IPS-15b (cell line): ENCODE results near the gene ALPL.

Experiments used
- H3K27me3 ChIP-seq: one replicate; pipeline ENCODE4 v1.6.1; 2013; ENCODE audit warnings: low read length; ENCODE audit not compliant: control insufficient read depth, insufficient read depth
- H3K36me3 ChIP-seq: one replicate; pipeline ENCODE4 v1.6.1; 2013; ENCODE audit warnings: low read length; ENCODE audit not compliant: control insufficient read depth, insufficient read depth
- H3K4me1 ChIP-seq: one replicate; pipeline ENCODE4 v1.6.1; 2013; ENCODE audit warnings: mild to moderate bottlenecking, low read length; ENCODE audit not compliant: control insufficient read depth, insufficient read depth
- H3K4me3 ChIP-seq: one replicate; pipeline ENCODE4 v1.5.1; 2013; ENCODE audit warnings: low read depth, low read length
- H3K9ac ChIP-seq: one replicate; pipeline ENCODE4 v1.6.1; 2013; ENCODE audit warnings: low read depth, mild to moderate bottlenecking, low read length
- H3K9me3 ChIP-seq: one replicate; pipeline ENCODE4 v1.6.1; 2013; ENCODE audit warnings: mild to moderate bottlenecking, low read length; ENCODE audit not compliant: control insufficient read depth, insufficient read depth

Gene ALPL

DNA sequence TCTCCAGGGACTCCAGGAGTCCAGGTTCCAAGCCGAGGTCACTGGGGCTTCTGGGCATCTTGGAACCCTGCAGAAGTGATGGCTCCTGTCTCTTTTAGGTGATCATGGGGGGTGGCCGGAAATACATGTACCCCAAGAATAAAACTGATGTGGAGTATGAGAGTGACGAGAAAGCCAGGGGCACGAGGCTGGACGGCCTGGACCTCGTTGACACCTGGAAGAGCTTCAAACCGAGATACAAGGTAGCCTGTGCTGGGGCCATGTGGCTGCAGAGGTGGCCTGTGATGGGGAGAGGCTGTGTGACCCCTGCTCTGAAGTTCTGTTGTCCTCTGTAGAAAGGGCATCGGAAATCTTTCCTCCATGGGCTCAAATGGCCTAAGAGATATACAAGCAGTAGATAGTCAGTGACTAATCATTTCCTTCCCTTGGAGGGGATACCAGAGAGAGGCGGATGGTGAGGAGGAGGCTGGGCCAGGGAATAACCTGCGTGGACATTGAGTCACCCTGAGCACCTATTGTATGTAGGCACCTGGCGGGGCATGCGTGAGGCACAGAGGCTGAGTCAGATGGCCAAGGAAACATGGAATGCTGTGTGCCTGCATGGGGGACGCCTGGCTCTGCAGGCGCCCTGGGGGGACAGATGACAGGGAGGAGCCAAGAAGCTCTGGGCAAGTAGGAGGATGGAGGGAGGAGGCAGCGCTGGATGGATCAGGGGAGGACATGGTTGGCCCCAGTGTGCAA lies 59.0 kb downstream of the ALPL start:
- Histone ChIP-seq H3K27me3 (no peaks in the 10 kb centered on the region), H3K36me3 (peaks cover 23% of the 10 kb centered on the region), H3K4me1 (no peaks in the 10 kb centered on the region), H3K9ac (no peak overlapping the region), H3K4me3 (no peak overlapping the region), H3K9me3 (no peaks in the 10 kb centered on the region)

DNA sequence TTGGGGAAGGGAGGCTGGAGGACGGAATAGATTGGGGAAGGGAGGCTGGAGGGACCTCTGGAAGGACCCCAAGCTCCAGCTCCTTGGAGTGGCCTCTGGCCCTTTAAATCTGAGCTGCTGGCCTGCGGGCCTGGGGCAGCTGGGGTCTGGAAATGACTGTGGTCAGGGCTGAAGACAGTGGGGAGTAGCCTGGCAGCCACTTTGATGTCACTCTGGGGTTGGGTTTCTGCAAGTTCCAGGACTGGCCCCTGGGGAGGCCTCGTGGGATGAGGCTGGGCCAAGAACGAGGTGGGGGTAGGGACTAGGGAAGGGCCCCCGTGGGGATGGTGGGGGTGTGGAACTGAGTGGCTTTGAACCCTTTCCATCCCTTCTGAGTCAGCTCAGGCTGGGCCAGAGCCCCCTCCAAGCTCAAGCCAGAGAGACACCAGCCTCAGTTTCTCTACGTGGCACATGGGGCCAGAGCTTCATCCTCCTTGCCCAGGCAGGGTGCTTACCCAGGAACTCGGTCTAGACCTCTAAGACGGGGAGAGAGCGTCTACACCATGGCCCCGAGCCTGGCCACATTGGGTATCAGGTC lies 59.7 kb downstream of the ALPL start:
- H3K9ac ChIP-seq = no peak overlapping the region
- H3K36me3 ChIP-seq = peaks cover 19% of the 10 kb centered on the region
- H3K9me3 ChIP-seq = no peaks in the 10 kb centered on the region
- no peaks in the 10 kb centered on the region for H3K27me3 ChIP-seq
- H3K4me3 ChIP-seq = no peak overlapping the region
- peaks cover 2% of the 10 kb centered on the region for H3K4me1 ChIP-seq

DNA sequence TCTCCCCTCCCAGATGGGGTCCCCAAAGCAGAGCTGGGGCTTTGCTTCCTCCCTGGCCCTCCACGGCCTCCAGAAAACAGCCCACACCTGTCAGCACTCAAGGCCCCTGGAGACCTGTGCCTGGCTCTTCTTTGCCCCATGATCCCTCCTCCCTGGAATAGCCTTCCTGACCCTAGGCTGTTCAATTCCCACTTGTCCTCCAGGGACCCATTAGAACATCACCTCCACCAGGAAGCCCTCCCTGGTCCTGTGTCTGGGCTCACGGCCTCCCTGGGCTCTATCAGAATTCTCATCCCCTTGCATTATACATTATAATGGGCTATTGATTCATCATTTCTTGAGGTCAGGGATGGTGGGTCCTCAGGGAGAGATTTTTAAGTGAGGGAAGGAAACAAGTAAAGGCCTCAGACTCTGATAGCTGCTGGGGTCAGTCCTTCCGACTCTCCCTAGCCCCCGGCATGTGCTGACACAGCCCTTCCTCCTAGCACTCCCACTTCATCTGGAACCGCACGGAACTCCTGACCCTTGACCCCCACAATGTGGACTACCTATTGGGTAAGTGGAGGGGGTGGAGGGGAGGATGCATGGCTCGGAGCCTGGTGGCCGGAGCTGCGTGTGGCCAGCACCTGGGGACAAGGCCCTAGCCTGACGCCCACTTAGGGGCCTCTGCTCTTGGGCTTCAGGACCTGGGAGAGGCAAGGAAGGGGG lies 60.8 kb downstream of the ALPL start:
- Histone ChIP-seq H3K27me3 (no peaks in the 10 kb centered on the region), H3K36me3 (peaks cover 14% of the 10 kb centered on the region), H3K9ac (no peak overlapping the region), H3K4me1 (peaks cover 6% of the 10 kb centered on the region), H3K9me3 (no peaks in the 10 kb centered on the region), H3K4me3 (no peak overlapping the region)

DNA sequence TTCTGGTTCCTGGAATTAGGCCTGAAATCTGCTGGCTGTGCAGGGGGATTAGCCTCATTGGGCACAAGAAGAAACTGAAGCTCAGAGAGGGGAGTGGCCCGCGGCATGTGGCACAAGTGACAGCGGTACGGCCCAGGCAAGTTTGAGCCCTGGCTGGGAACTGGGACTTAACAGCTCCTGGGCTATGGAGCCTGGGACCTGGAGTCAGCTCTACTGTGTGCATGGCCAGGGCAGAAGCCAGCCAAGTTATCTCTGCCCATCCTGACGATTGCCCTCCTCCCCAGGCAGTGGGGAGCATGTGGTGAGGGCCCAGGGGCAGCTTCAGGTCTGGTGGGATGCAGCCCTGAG lies 61.3 kb downstream of the ALPL start:
- peaks cover 14% of the 10 kb centered on the region for H3K36me3 ChIP-seq

GRCh38 chr1:21570885-21571284 lies 61.7 kb downstream of the ALPL start:
- H3K4me3 ChIP-seq = no peak overlapping the region
- peaks cover 14% of the 10 kb centered on the region for H3K36me3 ChIP-seq
- no peak overlapping the region for H3K9ac ChIP-seq
- no peaks in the 10 kb centered on the region for H3K27me3 ChIP-seq
- peaks cover 6% of the 10 kb centered on the region for H3K4me1 ChIP-seq
- H3K9me3 ChIP-seq = no peaks in the 10 kb centered on the region

More for the DNA sequence above, 61.3 kb downstream of the ALPL start:
- Histone ChIP-seq H3K4me3 (no peak overlapping the region), H3K27me3 (no peaks in the 10 kb centered on the region), H3K9ac (no peak overlapping the region), H3K4me1 (peaks cover 6% of the 10 kb centered on the region), H3K9me3 (no peaks in the 10 kb centered on the region)

GRCh38 chr1:21572221-21572620 lies 63.0 kb downstream of the ALPL start:
- H3K9ac ChIP-seq = no peak overlapping the region

GRCh38 chr1:21572735-21573277 lies 63.6 kb downstream of the ALPL start:
- Histone ChIP-seq H3K9ac (no peak overlapping the region), H3K36me3 (peaks cover 14% of the 10 kb centered on the region), H3K27me3 (no peaks in the 10 kb centered on the region), H3K4me1 (peaks cover 6% of the 10 kb centered on the region), H3K4me3 (no peak overlapping the region), H3K9me3 (no peaks in the 10 kb centered on the region)

More at GRCh38 chr1:21572221-21572620, 63.0 kb downstream of the ALPL start:
- H3K27me3 ChIP-seq = no peaks in the 10 kb centered on the region
- H3K4me3 ChIP-seq = no peak overlapping the region
- H3K9me3 ChIP-seq = no peaks in the 10 kb centered on the region
- peaks cover 6% of the 10 kb centered on the region for H3K4me1 ChIP-seq
- H3K36me3 ChIP-seq = peaks cover 14% of the 10 kb centered on the region

DNA sequence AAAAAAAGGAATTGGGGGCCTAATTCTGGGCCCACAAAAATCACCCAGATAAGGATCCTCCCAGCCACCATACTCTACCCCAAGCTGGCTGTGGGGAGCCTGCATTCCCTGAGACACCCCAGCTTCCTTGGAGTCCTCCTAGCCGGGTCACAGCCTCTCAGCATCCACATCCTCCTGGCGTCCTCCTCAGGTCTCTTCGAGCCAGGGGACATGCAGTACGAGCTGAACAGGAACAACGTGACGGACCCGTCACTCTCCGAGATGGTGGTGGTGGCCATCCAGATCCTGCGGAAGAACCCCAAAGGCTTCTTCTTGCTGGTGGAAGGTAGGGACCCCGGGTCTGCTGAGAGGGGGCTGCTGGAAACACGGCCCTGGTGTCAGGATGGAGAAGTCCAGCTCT lies 64.3 kb downstream of the ALPL start:
- Histone ChIP-seq H3K36me3 (peaks cover 7% of the 10 kb centered on the region), H3K9ac (no peak overlapping the region), H3K9me3 (no peaks in the 10 kb centered on the region), H3K27me3 (no peaks in the 10 kb centered on the region), H3K4me3 (no peak overlapping the region), H3K4me1 (peaks cover 6% of the 10 kb centered on the region)

DNA sequence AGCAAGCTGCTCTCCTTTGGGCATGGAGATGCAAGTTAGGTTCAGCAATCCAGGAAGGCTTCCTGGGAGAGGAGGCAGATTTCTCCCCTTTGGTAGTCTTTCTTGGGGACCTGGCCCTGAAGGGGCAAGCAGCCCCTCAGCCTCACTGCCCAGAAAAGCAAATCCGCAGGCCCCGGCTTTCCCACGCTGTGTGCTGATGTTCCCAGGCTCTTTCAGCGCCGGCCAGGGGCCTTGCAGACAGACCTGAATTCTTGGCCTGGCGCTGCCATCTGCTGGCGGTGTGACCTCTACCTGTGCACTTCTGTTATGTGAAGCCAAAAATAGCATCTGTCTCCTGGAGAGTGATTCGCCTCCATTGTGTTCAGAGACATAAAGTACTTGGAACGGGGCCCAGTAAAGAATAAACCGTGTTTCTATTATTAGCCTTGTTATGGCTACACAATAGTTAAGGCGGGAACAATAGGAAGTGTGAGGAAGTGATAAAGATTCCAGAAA lies 64.8 kb downstream of the ALPL start:
- Histone ChIP-seq H3K4me1 (peaks cover 6% of the 10 kb centered on the region), H3K9me3 (no peaks in the 10 kb centered on the region), H3K36me3 (peaks cover 5% of the 10 kb centered on the region), H3K9ac (no peak overlapping the region), H3K4me3 (no peak overlapping the region), H3K27me3 (no peaks in the 10 kb centered on the region)

GRCh38 chr1:21574466-21575151 lies 65.4 kb downstream of the ALPL start:
- Histone ChIP-seq H3K4me1 (peaks cover 6% of the 10 kb centered on the region), H3K9me3 (no peaks in the 10 kb centered on the region), H3K36me3 (peaks cover 5% of the 10 kb centered on the region), H3K27me3 (no peaks in the 10 kb centered on the region), H3K9ac (no peak overlapping the region), H3K4me3 (no peak overlapping the region)

- Histone ChIP-seq H3K27me3 (no peaks in the 10 kb centered on the region), H3K4me1 (peaks cover 6% of the 10 kb centered on the region), H3K9me3 (no peaks in the 10 kb centered on the region), H3K4me3 (no peak overlapping the region), H3K9ac (no peak overlapping the region), H3K36me3 (peaks cover 2% of the 10 kb centered on the region)
Measured at GRCh38 chr1:21575351-21575942, 66.2 kb downstream of the ALPL start.
